ENCODE results near the gene FABP3.

Gene FABP3

GRCh38 chr1:31315902-31316301 is 57.0 kb downstream of the FABP3 start (continued):
- TF ChIP-seq ZNF433 (tag by site-specific recombination; IDR thresholded peaks at IDR 0.05; ENCODE audit: low read depth) (0 out of 2 replicates have a peak, but pooled peaks have one; percentile 11), ZNF626 (tag by site-specific recombination; IDR thresholded peaks at IDR 0.05) (no peak), ZNF518A (tag by site-specific recombination; conservative IDR thresholded peaks at IDR 0.05; ENCODE audit: low read depth) (peak; percentile 55), ZNF16 (tag by site-specific recombination; IDR thresholded peaks at IDR 0.05; ENCODE audit: low read depth) (no peak)

Measured in HEK293 (cell line).